GM19193 (cell line): ENCODE results near the gene TRIM2.
A peak's percentile ranks its signal among the peaks of the same experiment; 100 is the strongest.

ENCODE experiments used
- POLR2A ChIP-seq: IDR thresholded peaks from 4 replicates; pipeline ENCODE4 v1.6.1; 2011; ENCODE audit not compliant: insufficient read depth, insufficient read length; ENCODE audit errors: extremely low read depth

Gene TRIM2

DNA sequence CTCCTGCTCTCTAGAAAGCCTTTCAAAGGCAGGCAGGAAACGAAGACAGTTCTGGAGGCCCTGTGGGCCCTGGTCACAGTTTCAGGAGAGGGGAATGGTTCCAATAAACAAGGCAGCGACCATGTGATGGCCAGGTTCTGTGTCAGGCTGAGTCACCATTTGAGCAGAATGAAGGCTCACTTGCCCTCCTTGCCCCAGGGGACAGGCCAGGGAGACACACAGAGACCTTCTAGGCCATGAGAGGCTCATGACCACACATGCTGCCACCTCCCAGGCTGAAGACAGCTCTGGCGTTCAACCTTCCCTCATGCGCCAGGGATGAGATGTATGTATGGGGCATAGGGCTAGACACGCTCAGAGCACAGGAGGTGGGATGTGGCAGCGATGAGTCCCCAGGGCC is 22.9 kb upstream of the TRIM2 start:
- TF ChIP-seq POLR2A, result no peak

DNA sequence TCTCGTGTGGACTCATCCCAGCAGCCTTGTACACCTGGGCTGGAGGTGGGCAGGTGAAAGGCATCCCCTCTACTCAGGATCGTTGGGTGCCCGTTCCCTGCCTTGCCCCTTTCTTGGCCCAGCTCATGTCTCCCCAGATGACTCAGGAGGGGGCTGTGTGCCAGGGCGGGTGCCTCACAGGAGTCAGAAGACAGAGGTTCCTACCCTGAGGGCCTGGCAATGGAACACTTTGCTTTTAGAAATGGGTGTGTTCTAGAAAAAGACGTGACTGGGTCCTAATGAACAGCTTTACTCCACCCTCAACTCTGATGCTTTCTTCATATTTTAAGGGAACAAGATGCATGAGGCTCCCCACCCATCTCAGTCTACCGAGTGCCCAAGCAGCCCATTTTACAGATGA is 22.5 kb upstream of the TRIM2 start:
- TF ChIP-seq POLR2A, result no peak

DNA sequence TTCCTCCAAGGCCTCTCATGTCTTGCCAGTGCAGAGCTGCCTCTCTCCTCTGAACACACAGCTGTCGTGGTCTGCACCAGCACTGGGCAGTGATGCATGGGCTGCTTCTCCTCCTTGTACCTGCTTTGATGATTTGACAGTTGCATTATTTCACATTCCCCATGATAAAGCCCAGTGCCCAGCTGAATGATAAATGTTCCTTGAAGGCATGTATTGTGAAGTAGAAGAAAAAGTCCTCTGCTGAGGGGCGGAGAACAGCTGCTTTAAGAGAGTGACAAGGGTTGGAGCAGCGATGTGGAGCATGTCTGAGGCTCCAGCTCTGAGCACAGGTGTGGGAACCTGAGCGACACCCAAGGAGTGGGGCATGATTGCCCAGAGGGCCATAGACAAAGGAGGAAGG is 21.1 kb upstream of the TRIM2 start:
- TF ChIP-seq POLR2A, result no peak

DNA sequence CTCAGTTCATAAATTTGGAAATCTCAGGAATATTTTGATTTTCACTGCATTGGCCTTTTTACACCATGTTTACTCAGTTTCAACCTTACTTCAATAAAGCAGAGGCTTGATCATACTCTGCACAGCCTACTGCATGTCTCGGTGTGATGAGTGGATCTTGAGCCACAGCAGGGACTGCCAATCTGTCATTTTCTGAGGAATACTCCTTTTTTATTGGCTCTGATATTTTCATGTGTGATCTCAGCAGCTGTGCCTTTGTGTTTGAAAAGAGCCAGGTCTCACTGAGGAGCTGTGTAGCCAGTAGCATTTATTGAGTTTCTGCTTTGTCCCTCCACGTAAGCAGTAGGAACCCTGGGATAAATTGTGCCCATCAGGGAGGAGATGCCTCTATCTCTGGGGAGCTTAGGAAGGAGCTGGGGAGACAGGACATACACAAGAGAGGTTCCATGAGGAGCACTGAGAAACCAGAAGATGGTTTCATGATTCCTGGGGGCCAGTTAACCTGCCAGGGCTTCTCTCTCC is 18.9 kb upstream of the TRIM2 start:
- TF ChIP-seq POLR2A, result no peak

DNA sequence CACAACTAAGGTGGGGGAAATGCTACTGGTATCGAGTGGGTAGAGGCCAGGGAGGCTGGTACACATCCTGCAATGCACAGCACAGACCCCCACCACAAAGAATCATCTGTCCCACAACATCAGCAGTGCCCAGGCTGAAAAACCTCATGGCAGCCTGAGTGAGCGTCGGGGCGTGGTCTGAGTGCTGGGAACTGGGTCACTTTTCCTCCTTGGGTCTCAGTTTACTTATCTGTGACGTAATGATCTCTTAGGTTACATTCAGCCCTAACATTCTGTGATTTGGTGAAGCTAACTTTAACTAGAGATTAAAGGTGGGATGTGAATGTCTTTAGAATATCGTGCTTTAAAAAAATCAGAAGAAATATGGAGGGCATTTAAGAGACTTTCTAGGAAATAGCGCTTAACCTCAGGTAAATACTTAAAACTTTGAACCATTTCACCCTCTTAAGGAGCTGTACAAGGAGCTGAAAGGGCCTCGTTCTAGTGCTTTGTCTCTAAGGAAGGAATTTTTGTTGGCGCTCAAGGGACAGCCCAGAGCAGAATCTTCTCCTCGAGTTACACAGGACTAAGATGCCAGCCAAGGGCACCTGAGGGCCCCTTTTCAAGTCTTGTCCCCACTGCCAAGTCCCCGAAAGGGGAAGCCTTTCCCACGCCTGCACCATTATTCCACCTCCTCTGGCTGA is 18.1 kb upstream of the TRIM2 start:
- TF ChIP-seq POLR2A, result no peak

DNA sequence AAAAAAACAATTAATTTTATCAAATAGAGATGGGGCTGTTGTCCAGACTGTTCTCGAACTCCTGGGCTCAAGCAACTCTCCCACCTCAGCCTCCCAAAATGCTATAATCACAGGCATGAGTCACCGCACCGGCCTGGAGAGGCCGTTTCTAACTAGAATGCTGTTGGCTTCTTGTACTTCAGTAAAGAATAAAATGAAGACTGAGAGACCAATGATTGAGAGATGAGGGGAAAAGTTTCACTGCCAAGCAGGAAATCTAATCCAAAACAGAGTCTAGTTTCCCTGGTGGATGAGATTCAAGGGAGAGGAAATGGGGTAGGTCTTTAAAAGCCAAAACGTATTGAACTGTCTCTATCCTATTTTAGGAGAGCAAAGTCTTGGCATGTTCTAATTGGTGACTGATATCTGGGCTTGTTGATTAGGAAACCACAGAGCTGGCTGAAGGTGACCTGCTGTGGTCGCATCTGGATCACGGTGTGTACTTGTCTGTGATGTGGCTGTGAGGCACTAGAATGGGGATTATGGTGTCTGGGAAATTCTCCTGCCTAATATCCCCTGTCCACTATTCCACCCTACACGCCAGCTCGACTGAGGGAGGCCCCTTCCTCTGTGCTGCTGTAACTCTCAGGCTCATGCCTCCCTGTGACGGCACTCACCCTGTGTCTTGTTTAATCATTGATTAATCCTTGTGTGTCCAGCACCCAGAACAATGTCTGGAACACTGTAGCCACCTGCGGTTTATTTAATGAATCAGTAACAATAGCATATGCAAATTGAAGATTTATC is 15.0 kb upstream of the TRIM2 start:
- no peak for TF ChIP-seq POLR2A

DNA sequence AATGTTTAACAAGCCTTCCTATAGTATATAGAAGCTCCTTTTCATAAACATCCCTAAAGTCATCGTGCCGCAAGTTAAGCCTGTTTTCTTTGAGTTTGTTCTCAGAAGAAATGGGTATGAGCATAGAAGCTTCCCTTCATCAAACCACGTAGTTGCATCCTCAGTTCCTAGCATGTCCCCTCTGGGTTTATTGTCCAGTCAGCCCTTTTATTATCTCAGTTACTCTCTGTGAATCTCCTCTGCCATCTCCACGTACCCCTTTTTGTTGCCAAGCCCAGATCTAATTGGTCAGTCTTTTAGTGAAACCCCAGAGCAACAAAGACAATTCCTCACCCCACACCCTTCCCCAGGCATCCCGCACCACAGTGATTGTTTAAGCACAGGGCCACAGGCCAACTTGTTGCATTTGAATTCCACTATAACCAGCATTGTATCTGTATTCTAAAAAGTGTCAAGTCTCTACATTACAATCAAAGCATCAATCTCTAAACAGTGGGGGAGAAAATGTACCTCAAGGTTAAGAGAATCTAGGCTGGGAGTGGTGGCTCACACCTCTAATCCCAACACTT is 12.4 kb upstream of the TRIM2 start:
- no peak for TF ChIP-seq POLR2A

DNA sequence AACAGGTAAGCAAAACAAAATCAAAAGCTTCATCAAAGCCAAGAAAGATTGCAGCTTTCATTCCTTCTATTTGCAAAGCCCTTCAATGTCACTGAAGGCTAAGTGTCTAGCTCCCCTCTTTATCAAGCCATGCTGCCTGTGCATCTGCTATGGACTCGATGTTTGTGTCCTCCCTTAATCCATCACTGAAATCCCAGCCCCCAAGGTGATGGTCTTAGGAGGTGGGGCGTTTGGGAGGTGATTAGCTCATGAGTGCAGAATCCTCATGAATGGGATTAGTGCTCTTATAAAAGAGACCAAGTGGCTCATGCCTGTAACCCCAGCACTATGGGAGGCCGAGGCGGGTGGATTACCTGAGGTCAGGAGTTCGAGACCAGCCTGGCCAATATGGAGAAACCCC is 6.9 kb upstream of the TRIM2 start:
- TF ChIP-seq POLR2A, result no peak

DNA sequence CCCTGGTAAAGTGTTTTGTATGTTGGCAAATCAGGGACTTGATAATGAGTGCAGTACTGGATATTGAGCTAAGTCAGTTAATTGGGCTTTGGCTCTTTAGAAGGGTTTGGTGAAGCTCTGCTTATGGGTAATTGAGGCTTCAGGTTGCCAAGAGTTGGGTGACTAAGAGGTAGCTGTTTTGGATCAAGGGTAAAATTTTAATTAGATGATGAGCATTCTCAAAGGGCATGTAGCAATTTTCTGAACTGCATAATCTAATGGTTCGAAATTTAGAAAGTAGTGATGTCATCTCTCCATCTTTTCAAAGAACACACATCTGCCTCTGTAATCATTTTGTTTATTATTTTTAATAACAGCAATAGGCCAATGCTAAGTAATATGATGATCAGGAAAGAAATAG is 5.5 kb upstream of the TRIM2 start:
- TF ChIP-seq POLR2A, result no peak

DNA sequence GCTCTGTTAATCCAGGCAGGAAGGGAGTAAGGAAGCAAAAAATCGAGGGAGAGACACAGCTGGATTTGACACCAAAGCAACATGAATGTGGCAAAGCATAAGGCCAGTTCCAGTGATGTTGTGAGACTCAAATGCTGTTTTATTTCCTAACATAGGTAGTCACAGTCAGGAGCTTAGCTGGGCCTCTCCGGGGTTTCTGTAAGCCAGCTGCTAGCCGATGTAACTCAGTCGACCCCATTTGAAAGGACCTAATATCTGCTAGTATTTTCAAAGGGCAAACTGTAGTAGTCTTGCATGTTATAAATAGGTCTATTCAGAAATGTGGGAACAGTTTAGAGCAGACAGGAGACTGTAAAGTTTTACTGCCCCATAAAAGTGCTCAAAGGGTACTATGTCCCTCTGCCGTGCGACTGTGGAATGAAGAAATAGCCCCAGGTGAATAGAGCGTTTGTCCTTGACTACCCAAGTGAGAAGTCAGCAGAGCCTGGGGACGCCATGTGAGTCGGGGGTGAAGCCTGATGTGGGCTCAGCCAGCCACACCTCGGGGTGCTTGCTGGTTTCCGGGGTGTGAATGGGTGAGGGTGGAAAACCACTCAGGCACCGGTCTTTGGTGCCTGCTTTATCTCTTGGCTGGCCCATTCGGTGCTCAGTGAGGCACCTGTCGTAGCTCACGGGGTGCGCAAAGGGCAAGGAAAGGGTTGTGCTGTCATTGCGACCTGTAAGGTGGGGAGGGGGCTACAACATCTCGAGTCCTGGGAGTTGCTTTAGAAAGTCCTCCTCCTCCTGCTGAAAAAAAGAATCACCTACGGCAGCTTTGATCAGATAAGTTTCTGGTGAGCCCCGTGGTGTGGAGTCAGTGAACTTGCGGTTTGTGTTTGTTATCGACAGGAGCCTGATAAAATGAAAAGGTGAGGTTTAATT is 745 bp downstream of the TRIM2 start:
- peak; percentile 11 for TF ChIP-seq POLR2A

DNA sequence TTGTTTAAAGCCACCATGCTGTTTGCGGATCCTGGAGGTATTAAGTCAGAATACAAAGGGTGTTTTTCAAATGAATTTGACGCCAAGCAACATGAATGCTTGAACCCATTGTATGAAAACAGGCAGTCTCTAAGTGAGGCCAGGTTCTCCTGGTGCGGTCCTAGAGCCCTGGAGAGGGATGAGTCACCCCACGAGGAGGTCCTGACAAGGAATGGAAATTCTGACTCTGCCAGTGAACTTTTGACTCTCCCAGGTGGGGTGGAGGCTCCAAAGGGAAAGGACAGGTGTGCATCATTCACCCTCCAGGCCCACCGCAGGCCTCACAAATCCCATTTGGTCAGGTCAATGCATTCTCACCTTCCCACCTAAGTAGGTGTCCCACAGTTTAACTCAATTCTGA is 1.5 kb downstream of the TRIM2 start:
- no peak for TF ChIP-seq POLR2A

DNA sequence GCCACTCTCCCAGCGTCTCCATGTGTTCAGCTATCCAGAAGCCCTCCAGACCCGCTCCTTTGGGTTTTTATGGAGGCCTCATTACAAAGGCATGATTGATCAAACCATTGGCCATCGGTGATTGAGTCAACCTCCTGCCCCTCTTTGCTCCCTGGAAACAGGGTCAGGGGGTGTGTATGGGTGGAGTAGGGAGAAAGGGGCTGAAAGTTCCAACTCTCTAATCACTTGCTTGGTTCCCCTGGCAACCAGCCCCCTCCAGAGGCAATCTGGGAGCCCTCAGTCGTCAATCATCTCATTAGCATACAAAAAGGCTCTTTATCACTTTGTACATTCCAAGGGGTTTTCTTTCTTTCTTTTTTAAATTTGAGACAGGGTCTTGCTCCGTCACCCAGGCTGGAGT is 2.3 kb downstream of the TRIM2 start:
- no peak for TF ChIP-seq POLR2A

DNA sequence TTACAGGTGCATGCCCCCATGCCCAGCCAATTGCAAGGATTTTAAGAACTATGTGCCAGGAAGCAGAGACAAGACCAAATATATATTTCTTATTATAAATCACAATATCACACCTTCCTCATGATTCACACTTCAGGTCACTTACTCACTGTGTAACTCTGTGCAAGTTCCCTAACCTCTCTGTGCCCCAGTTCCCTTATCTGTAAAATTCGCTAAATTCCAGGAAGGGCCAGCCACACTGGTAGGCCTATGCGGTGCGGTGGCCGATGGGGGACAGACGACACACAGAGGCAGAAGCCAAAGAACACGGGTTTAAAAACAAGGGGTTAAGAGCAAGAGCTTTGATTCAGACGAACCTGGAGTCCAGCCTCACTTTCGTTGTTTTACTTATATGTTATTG is 2.8 kb downstream of the TRIM2 start:
- TF ChIP-seq POLR2A, result no peak

DNA sequence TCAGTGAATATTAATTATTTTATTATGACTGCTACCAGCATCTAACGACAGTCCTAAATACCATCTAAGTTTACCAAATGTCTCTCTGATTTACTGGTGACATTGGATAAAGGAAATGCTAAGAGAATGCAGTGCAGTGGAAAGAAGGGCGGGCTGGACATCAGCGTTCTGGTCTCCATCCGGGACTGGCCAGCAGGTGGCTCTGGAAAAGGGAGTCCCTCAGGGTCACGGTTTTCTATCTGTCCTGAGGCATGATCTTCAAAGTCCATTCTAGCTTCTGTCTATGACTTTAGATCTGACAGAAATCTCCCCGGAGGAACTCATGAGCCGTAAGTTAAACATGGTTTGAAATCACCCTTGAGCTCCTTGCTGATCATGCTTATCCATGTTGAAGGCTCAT is 3.3 kb downstream of the TRIM2 start:
- no peak for TF ChIP-seq POLR2A

DNA sequence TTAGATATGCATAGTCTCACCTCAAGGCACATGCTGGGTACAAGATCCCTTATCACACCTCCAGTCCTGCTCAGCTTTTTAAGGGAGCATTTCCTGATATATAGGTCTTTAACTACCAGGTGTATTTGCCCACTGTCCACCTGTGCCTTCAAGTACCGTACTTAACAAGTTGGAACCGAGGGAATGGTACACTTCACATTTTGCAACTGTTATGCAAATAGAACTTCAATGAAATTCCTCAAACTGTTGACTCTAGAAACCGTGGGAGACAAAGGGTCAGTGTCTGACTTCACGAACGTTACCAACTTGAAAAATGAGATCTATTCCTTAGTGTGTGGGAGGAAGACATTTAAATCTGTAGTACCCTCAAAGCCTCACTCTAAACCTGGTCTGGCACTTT is 5.2 kb downstream of the TRIM2 start:
- TF ChIP-seq POLR2A, result no peak
